Globus pallidus (tissue), 1 donor: ENCODE results near the gene TNRC6A.
"Not testable (repeated sequence)": the region's sequence is repeated elsewhere in the genome, so short reads cannot be mapped to it uniquely, and the experiment has no call there.

Experiments
- DNase-seq: peaks from one replicate; pipeline ENCODE4 v3.0.0-alpha.2; 2015; ENCODE audit warnings: low spot score

The TNRC6A gene

DNA sequence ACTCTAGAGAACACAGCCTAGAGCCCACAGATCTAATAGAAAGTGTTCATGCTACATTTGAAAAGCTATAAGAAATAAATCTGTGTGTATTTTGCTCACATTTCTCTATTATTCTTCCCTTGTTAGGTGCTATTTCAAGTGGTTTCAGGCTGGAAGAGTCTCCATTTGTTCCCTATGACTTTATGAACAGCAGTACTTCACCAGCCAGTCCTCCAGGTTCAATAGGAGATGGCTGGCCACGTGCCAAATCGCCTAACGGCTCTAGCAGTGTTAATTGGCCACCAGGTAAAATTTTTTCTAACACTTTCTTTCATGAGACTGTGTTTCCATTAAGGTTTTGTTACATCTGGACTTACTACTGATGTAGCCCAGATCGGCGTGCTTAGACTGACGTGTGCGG, 85.6 kb downstream of the TNRC6A start:
- no peak for DNase-seq

DNA sequence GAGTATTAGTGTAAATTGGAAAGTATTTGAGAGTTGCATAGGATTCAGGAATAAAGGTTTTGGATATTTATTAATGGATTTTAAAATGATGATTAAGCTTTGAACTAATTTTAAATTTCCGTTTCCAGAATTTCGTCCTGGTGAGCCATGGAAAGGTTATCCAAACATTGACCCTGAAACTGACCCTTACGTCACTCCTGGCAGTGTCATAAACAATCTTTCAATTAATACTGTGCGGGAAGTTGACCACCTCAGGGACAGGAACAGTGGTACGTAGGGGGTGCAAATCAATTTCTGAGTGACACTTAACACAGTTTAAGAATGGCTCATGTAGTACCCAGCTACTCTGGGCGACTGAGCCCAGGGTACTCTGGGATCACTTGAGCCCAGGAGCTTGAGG, 87.2 kb downstream of the TNRC6A start:
- DNase-seq = no peak

DNA sequence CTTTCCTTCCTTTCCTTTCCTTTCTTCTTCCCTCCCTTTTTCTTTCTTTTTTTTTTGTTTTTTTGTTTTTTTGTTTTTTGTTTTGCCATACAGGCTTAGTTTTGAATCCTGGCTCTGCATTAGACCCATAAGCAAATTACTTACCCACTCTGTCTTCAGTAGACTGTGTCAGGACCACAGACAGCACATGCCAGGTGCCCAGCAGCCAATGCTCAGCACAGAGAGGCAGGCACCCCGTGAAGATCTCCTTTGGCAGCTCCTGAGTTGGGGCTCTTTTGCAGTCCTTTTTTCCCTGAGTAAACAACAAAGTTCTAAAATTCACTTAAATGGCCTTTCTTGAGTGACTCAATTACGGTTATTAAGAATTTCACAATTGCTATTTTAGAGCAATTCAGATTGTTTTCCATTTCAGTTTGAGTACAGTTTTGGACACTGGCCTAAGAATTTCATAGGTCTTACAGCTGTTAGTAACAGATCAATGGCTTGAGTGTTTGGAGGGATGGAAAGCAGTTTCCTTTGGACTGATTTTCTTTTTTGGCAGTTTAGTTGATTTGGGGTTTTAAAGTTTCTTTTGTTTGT, 90.1 kb downstream of the TNRC6A start:
- DNase-seq = no peak

DNA sequence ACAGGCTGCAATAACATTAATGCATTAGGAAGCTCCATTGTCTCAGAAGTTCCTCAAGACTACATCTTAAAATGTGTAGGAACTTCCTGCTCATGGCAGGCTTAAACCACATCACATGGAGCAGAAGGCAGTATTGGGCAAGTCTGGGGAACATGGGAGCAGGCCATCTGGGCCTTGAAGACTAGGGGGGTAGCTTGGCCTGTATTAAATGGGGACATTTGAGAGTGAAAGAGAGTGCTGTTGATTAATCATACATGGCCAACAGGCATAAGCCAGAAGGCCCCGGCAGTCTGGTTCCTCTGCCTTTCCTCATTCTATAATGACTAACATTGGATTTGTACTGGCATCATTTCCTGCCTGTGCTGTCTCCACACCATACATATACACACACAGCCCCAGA, 91.1 kb downstream of the TNRC6A start:
- no peak for DNase-seq

DNA sequence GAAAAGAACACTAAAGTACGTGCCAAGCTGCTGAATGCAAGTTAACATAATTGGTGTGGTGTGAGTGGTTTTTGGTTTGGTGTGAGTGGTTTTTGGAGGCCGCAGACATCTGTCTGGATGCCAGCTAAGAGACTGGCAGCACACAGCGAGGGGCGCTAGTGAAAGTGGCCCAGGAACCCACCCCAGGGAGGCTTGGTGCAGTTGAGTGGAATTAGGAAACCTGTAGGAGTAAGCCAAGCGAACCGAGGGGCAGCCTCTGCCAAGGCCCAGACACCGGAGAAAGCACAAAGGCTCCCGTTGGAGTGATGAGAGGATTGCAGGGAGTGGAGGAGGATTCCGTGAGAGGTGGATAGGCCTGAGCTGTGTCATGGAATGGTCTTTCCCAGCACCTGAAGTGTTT, 91.7 kb downstream of the TNRC6A start:
- no peak for DNase-seq

DNA sequence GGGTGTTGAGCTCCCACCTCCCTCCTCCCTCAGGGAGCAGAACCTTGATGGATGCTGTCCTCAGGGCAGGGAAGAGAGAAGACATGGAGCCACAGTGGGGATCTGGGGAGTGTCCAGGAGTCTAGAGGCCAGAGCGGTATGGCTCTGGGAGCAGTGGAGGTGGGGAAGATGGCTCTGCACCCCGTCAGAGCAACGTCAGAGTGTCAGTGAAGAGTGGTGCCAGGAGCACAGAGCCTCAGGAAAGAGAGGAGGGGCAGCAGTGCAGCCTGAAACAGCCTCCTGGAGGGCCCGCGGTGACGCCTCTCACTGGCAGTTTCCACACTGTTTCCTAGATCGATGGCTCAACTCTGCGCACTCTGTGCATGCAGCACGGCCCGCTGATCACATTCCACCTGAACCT, 93.1 kb downstream of the TNRC6A start:
- no peak for DNase-seq

DNA sequence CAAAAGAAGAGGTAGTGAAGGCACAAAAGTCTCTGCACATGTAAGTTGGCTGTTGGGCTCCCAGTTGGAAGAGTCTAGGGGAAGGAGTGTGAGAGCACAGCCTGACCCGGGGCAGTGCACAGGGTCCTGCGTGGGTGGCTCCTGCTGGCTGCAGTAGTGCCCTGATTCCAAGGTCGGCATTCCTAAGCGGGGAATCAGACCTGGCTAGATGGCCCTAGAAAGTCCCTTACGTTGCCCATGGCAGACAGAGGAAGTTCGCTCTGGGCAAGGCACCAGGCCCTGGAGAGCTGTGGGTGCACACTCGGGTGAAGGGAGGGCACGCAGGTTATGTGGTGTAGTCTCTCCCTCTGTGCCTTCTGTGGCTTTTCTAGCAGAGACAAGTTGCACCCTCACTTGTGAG, 93.5 kb downstream of the TNRC6A start:
- DNase-seq = no peak

DNA sequence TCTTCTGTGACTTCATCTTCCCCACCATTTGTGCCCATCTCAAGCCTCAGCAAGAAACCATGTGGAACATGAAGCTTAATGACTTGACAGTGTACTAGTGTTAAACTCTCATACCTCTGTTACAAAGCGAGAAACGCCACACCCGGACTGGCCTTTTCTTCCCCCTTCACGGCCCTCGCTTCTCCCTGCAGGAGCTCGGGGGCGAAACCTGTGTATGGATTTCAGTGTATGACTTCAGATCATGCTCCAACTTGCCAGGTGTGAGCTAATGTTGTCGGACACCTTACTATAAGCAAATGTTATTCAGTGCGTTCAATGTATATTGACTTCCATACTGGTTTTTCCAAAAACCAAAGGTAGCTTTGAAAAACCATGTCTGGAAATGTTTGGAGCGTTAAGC, 96.2 kb downstream of the TNRC6A start:
- no peak for DNase-seq

DNA sequence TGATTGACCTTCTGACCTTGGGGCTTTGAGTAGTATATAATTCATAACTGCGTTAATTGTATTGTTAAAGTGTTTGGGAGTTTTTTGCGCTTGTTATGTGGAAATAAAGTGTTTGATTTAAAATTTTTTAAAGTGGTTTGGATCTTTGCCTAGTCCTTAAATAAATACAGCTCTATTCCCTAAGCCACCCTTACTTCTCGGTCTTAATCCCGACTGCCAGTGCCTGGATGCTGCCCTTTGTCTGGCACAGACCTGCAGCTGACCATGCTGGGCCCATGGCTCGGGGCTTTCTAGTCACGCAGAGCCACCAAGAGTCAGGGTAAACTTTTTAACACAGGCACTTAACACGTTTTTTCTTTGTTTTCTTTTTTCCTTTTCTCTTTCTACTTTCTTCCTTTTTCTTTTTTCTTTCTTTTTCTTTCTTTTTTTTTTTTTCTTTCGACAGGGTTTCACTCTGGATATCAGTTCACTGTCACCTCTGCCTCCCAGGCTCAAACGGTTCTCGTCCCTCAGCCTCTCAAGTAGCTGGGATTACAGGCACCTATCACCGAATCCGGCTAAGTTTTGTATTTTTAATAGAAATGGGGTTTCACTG, 96.7 kb downstream of the TNRC6A start:
- DNase-seq = no peak

DNA sequence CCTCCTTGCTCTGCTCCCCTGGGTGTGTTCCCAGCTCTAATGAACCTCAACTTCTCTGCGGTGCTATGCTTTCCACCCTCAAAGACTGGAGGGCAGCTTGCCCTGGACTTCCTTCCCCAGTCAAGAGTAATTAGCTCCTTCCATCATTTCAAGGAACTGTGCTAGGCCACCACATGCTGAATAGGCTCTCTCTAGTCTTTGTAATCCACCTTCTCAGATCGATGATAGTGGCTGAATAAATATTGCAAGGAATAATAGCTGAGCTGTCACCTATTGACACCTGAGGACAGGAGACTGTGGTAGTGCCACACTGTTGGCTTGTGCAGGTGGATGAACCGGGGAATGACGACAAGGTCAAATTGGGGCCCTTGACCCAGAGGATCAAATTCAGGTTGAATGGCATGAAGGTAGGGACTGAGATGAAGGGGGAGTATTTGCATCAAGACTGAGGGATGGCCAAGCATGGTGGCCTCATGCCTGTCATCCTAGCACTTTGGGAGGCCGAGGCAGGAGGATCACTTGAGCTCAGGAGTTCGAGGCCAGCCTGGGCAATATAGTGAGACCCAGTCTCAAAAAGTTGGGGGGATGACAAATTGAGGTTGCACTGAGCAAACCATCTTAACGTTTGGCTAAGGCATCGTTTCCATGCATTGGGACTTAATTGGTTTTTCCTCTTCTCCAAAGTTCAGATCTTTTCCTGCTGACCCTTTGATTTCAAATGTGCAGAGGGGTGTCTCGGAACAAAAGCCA, 97.5 kb downstream of the TNRC6A start:
- no peak for DNase-seq

DNA sequence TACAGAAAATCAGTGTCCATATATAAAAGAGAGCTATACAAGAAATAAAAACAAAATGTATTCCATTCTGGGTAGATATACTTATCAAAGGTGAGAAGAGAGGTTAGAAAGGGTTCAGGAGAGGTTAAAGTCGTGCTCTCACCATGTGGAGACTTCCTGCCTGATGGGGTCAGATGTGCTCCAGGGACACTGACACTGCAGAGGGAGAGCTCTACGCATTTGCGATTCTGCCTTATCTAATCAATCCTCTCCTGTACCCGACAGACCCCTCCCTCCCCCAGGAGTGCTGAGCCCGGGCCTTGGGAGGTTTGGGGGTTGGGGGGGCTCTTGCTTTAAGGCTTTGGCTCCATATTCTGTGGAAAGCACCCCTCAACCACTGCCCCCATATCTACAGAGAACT, 99.7 kb downstream of the TNRC6A start:
- DNase-seq = no peak

DNA sequence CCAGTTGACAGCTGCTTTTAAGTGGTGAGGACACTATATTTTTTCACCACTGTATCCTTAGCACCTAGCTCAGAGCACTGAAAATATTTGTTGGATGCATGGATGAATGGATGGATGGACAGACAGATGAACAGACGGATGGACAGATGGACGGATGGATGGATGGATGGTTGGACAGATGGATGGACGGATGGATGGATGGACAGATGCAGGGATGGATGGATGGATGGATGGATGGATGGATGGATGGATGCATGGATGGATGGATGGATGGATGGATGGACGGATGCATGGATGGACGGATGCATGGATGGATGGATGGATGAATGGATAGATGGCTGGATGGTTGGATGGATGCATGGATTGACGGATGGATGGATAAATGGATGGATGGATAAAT, 103.9 kb downstream of the TNRC6A start:
- DNase-seq = no peak

DNA sequence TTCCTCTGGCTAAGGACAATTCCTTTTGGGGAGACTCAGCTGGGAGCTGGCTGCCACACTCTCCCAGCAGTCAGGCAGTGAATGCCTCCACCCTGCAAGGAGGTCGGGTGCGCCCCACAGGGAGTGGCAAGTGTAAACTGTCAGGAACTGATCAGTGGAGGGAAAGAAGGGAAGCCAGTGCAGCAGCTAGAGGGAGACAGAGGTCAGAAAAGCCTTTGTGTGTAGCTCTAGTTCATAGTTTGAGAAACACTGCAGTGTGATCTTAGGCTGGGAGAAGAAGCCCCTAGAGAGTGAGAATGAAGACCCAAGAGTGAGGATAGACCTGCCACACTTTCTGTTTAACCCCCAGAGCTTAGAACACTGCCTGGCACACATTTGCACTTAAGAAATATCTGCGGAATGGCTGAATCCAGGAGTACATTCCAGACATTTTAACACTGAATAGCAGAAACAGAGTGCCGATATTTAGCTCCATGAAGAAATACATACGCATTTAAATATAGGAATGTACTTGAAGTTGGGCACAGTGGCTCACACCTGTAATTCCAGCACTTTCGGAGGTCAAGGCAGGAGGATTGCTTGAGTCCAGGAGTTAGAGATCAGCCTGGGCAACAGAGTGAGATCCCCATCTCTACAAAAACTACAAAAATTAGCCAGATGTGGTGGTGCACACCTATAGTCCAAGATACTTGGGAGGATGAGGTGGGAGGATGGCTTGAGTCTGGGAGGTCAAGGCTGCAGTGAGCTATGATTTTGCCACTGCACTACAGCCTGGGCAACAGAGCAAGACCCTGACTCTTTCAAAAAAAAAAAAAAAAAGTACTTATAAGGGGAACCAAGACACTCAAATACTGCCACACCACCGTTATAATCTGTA, 105.2 kb downstream of the TNRC6A start:
- peak; percentile 77 for DNase-seq

DNA sequence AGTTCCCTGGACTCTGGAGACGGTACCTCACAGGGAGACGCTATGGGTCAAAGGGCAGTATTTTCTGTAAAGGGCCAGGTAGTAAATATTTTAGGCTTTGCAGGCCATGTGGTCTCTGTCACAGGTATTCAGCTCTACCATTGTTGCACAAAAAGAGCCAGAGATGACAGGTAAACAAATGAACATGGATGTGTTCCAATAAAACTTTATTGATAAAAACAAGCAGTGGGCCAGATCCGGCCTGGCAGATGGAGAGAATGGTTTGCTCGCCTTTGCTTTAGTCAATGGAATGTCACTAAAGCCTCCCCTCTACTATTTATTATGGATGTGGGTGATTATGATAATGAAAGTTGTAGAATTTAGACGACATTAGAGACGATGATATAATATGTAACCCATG, 107.4 kb downstream of the TNRC6A start:
- DNase-seq = no peak

DNA sequence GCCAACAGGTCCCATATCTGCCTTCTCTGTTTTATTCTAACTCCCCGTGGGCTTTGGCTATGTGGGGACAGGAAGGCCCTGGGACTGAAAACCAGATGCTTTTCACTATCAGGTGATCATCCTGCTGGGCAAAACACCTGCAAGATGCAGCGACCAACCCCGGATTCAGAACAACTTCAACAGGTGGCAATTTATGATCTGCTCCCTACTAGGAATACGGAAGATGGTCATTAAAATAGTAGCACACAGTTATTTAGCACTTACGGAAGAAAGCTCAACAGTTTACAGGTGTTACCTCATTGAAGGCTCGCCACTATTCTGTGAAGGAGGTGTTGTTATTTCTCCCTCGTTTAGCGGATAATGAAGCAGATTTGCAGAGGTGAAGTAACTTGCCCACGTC, 108.5 kb downstream of the TNRC6A start:
- DNase-seq = no peak

DNA sequence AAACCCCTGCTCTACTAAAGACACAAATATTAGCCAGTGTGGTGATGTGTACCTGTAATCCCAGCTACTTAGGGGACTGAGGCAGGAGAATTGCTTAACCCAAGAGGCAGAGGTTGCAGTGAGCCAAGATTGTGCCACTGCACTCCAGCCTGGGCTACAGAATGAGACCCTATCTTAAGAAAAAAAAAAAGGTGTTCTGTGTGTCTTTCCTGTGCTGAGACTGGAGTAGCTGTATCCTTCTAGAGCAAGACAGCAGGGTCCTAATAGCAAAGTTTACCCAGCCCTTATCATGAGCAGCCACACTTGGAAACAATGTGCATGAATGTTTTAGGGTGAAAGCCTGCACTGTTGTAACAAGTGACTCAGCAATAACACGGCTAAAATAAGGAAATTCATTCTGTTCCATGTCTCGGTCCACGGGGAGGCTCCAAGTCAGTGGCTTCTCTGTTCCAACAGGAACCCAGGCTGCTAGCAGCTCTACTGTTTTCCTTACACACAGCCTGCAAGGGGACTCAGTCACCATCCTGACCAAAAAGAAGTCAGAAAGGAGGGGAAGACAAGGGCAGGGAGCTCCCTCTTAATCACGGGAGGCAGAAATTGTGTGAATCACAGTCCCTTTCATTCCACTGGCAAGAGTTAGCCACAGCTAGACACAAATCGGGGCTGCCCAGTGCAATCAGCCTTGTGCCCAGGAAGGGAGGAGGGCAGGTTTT, 109.3 kb downstream of the TNRC6A start:
- peak; percentile 93 for DNase-seq

DNA sequence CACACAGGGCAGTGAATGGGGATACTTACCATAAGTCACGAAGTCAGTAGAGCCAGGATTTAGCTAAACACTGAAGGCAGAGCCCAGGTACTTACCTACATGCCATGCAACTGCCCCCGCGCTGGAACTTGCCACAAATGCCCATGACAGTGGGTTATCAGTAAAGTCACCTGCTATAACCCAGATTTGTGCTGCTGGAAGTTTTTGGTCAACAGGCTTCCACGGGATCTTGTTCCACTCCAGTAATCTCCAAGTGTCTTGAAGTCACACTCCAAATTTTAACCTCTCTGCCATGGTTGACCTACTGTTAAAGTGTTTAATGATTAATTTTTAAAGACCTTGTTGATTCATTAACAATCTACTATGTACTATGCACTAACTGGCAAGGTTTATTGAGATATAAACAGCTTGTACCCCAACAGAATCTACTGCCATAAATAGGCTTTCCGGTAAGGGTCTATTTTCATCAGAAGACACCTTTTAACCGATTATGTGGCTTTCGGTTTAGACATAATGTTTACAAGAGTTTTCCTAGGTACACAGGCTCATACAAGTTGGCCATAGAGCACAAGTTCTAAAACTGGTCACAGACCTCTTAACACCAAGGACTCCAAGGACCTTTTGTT, 110.0 kb downstream of the TNRC6A start:
- DNase-seq = no peak

DNA sequence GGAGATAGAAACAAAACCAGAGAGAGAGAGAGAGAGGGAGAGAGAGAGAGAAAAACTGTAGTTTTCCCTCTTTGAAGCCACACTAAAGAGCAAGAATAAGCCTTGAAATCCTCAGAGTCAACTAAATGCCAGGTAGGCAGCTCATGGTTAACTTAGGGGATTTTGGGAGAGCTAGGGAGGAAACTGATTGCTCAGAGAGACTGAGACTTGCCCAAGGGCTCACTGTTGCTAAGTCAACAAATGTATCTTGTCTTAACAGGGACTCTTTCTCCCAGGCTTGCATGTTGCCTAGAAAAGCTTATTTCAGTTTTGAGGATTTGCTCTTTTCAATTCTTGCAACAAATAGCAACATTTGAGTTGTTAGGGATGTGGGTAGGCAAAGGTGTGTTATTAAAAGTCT, 111.8 kb downstream of the TNRC6A start:
- DNase-seq = no peak

DNA sequence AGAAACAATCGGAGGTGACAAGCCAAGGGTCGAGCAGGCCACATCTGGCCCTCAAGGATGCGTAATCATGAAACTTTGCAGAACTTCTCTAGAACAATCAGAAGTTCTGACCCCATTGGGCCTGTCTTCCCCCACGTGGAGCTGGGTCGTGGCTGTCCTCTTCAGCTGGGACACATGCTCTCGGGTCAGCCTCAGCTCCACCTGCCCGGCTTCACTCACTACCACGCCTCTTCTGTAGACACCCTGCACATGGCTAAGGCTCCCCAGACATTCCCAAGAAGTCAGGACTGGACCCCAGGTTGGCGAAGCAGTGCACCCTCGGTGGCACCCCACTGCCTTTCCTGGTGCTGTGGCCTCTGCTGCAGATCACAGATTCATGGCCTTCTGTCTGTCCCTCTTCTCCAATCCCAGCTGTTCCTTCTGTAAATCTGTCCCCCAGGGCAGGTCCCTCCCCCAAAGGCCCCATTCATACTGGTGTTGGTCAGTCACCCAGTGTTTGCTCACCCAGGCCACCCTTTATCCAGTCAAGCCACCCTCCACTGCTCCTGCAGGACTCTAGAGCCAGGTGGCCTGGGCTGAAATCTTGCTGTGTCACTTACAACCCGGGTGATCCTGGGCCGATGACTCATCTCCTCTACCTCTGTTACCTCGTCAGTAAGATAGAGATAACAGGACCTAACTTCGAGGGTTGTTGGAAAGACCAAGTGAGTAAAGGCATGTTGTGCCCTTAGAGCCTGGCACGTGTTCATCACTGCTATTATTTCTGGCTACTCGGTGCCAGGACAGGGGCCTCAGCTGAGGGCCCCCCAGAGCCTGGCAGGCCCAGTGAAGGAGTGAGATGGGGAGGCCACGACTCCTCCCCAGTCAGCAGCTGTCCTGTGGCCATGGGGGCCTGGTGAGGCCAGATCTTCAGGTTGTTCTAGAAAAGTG, 114.9 kb downstream of the TNRC6A start:
- DNase-seq = no peak

DNA sequence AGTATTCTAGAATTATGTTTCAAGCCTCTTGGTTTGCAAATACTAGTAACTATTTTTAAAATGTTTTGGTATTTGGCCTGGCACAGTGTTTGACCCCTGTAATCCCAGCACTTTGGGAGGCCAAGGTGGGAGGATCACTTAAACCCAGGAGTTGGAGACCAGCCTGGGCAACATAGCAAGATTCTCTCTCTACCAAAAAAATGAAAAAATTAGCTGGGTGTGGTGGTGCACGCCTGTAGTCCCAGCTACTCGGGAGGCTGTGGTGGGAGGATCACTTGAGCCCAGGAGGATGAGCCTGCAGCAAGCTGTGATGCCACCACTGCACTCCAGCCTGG, 115.5 kb downstream of the TNRC6A start:
- DNase-seq = not testable (repeated sequence)
